Suprapubic skin (tissue), 3 donors: ENCODE data around the gene TRAF3IP1.

ENCODE experiments used
- CTCF ChIP-seq, 2 donors: fragments of 200-600 bp in 1 of 2; fragments of 450-650 bp in 1 of 2; sonication (generic) in 1 of 2; IDR thresholded peaks; one replicate each; pipeline ENCODE4 v1.5.1; 2016 to 2019; ENCODE audit warnings: antibody characterized with exemption in 2 of 2, mild to moderate bottlenecking in 1 of 2, moderate library complexity in 1 of 2
- EP300 ChIP-seq: sonication (generic); formaldehyde crosslinking; IDR thresholded peaks from one replicate; pipeline ENCODE4 v1.6.1; 2017; ENCODE audit warnings: antibody characterized with exemption
- POLR2A ChIP-seq, 2 donors: fragments of 450-650 bp; IDR thresholded peaks; one replicate each; pipeline ENCODE4 v1.6.1; 2017; ENCODE audit warnings: antibody characterized with exemption in 2 of 2, mild to moderate bottlenecking in 2 of 2, moderate library complexity in 2 of 2

- no peak for TF ChIP-seq EP300
- TF ChIP-seq POLR2A (IDR thresholded peaks at IDR 0.05): no peak
- TF ChIP-seq CTCF (IDR thresholded peaks at IDR 0.05): no peak
Observed at GRCh38 chr2:238378230-238379095, 58.1 kb downstream of the TRAF3IP1 start.
